HUES48 (cell line): ENCODE measurements around the gene GAL3ST3.

Experiments used
- H3K27ac ChIP-seq: one replicate; pipeline ENCODE4 v1.7.0; 2013; ENCODE audit warnings: low read depth, low read length, inconsistent platforms
- H3K27me3 ChIP-seq: 2 replicates; pipeline ENCODE4 v1.6.1; 2013; ENCODE audit warnings: mild to moderate bottlenecking, low read length; ENCODE audit not compliant: control insufficient read depth, insufficient read depth
- H3K36me3 ChIP-seq: 2 replicates; pipeline ENCODE4 v1.6.1; 2013; ENCODE audit warnings: low read length; ENCODE audit not compliant: control insufficient read depth, insufficient read depth
- H3K4me1 ChIP-seq: 2 replicates; pipeline ENCODE4 v1.6.1; 2013; ENCODE audit warnings: mild to moderate bottlenecking, low read length; ENCODE audit not compliant: control insufficient read depth, insufficient read depth
- H3K4me3 ChIP-seq: 2 replicates; pipeline ENCODE4 v1.5.1; 2013; ENCODE audit warnings: mild to moderate bottlenecking, low read depth, low read length
- H3K9ac ChIP-seq: 2 replicates; pipeline ENCODE4 v1.6.1; 2013; ENCODE audit warnings: mild to moderate bottlenecking, low read depth, low read length, moderate library complexity
- H3K9me3 ChIP-seq: 2 replicates; pipeline ENCODE4 v1.6.1; 2013; ENCODE audit warnings: low read length; ENCODE audit not compliant: control insufficient read depth, insufficient read depth

Gene GAL3ST3

GRCh38 chr11:66020618-66021357 lies 28.2 kb downstream of the GAL3ST3 start:
- no peak overlapping the region for H3K27ac ChIP-seq
- no peak overlapping the region for H3K4me3 ChIP-seq
- no peak overlapping the region for H3K9ac ChIP-seq

GRCh38 chr11:66020212-66020611 lies 28.7 kb downstream of the GAL3ST3 start:
- Histone ChIP-seq H3K9me3 (no peaks in the 10 kb centered on the region), H3K9ac (no peak overlapping the region), H3K27ac (no peak overlapping the region), H3K4me1 (no peaks in the 10 kb centered on the region), H3K27me3 (peaks cover 17% of the 10 kb centered on the region; the same call in 1 of the 2 replicates), H3K36me3 (no peaks in the 10 kb centered on the region), H3K4me3 (no peak overlapping the region)

More at GRCh38 chr11:66020618-66021357, 28.2 kb downstream of the GAL3ST3 start:
- Histone ChIP-seq H3K9me3 (no peaks in the 10 kb centered on the region), H3K27me3 (peaks cover 17% of the 10 kb centered on the region; the same call in 1 of the 2 replicates), H3K4me1 (no peaks in the 10 kb centered on the region), H3K36me3 (no peaks in the 10 kb centered on the region)

GRCh38 chr11:66017321-66017720 lies 31.6 kb downstream of the GAL3ST3 start:
- Histone ChIP-seq H3K27me3 (peaks cover 12% of the 10 kb centered on the region), H3K36me3 (no peaks in the 10 kb centered on the region), H3K9me3 (no peaks in the 10 kb centered on the region), H3K4me3 (no peak overlapping the region), H3K9ac (no peak overlapping the region), H3K4me1 (no peaks in the 10 kb centered on the region), H3K27ac (no peak overlapping the region)

- H3K4me3 ChIP-seq, result no peak overlapping the region
- H3K27ac ChIP-seq, result no peak overlapping the region
- H3K27me3 ChIP-seq, result peaks cover 16% of the 10 kb centered on the region
- H3K36me3 ChIP-seq, result no peaks in the 10 kb centered on the region
- H3K9me3 ChIP-seq, result no peaks in the 10 kb centered on the region
- no peak overlapping the region for H3K9ac ChIP-seq
- H3K4me1 ChIP-seq, result no peaks in the 10 kb centered on the region
Measured at GRCh38 chr11:66016793-66017177, 32.2 kb downstream of the GAL3ST3 start.

GRCh38 chr11:66015936-66016792 lies 32.8 kb downstream of the GAL3ST3 start:
- peaks cover 17% of the 10 kb centered on the region for H3K27me3 ChIP-seq
- H3K9ac ChIP-seq, result no peak overlapping the region
- H3K4me1 ChIP-seq, result no peaks in the 10 kb centered on the region
- H3K9me3 ChIP-seq, result no peaks in the 10 kb centered on the region
- H3K36me3 ChIP-seq, result no peaks in the 10 kb centered on the region
- H3K27ac ChIP-seq, result no peak overlapping the region
- no peak overlapping the region for H3K4me3 ChIP-seq

GRCh38 chr11:66015454-66015881 lies 33.5 kb downstream of the GAL3ST3 start:
- H3K9me3 ChIP-seq, result no peaks in the 10 kb centered on the region
- H3K4me3 ChIP-seq, result no peak overlapping the region
- H3K4me1 ChIP-seq, result no peaks in the 10 kb centered on the region
- H3K27ac ChIP-seq, result no peak overlapping the region
- H3K36me3 ChIP-seq, result no peaks in the 10 kb centered on the region
- H3K9ac ChIP-seq, result no peak overlapping the region
- peaks cover 17% of the 10 kb centered on the region for H3K27me3 ChIP-seq

- H3K27ac ChIP-seq, result no peak overlapping the region
- peaks cover 17% of the 10 kb centered on the region for H3K27me3 ChIP-seq
- H3K4me1 ChIP-seq, result no peaks in the 10 kb centered on the region
- H3K9me3 ChIP-seq, result no peaks in the 10 kb centered on the region
- H3K4me3 ChIP-seq, result no peak overlapping the region
- no peak overlapping the region for H3K9ac ChIP-seq
- H3K36me3 ChIP-seq, result no peaks in the 10 kb centered on the region
Measured at GRCh38 chr11:66014804-66015453, 34.0 kb downstream of the GAL3ST3 start.

- Histone ChIP-seq H3K9me3 (no peaks in the 10 kb centered on the region), H3K27ac (no peak overlapping the region), H3K36me3 (no peaks in the 10 kb centered on the region), H3K9ac (no peak overlapping the region), H3K4me1 (no peaks in the 10 kb centered on the region), H3K4me3 (no peak overlapping the region), H3K27me3 (peaks cover 17% of the 10 kb centered on the region)
Measured at GRCh38 chr11:66013762-66014100, 35.2 kb downstream of the GAL3ST3 start.

GRCh38 chr11:66012946-66013761 lies 35.8 kb downstream of the GAL3ST3 start:
- no peak overlapping the region for H3K27ac ChIP-seq
- no peaks in the 10 kb centered on the region for H3K4me1 ChIP-seq
- no peaks in the 10 kb centered on the region for H3K9me3 ChIP-seq
- H3K4me3 ChIP-seq, result no peak overlapping the region
- H3K27me3 ChIP-seq, result peaks cover 17% of the 10 kb centered on the region
- H3K36me3 ChIP-seq, result no peaks in the 10 kb centered on the region
- no peak overlapping the region for H3K9ac ChIP-seq

- Histone ChIP-seq H3K9ac (no peak overlapping the region), H3K4me3 (peak overlapping the region; percentile 51; the same call in 1 of the 2 replicates), H3K27ac (no peak overlapping the region)
Measured at GRCh38 chr11:66012371-66012945, 36.5 kb downstream of the GAL3ST3 start.

More at GRCh38 chr11:66012371-66012945, 36.5 kb downstream of the GAL3ST3 start:
- Histone ChIP-seq H3K9me3 (no peaks in the 10 kb centered on the region), H3K4me1 (0 out of 2 replicates have a peak, but pooled peaks cover 2% of the 10 kb centered on the region), H3K36me3 (no peaks in the 10 kb centered on the region), H3K27me3 (peaks cover 17% of the 10 kb centered on the region)
